Natural killer cell treated with Interleukin-12 subunit alpha and Interleukin-12 subunit beta and Interleukin-15 and Interleukin-18, amount 100 ng/mL, for 72 hours (primary cell): ENCODE measurements around the gene NFKB1. TPM values are rescaled to one million over a fixed set of nuclear protein-coding genes. Genes with fewer than 3 reads are reported as not detected.

ENCODE experiments used
- ATAC-seq, 2 donors: fragments of 150-1000 bp; cut with Tn5 transposase in 1 of 2; sonication (Bioruptor Pico), chemical (Tn5 transposase) in 1 of 2; 2 replicates each; pipeline ENCODE4 v1.10.0; 2021
- DNase-seq: peaks from one replicate; pipeline ENCODE4 v3.0.0; 2022; ENCODE audit warnings: low spot score
- H3K27ac Mint-ChIP-seq, 2 donors: 1 replicate in 1 of 2; 2 replicates in 1 of 2; pipeline ENCODE4 v1.8.0; 2022; ENCODE audit warnings: mixed read lengths in 2 of 2, mild to moderate bottlenecking in 1 of 2, moderate library complexity in 1 of 2
- H3K27me3 Mint-ChIP-seq, 2 donors: 1 replicate in 1 of 2; 2 replicates in 1 of 2; pipeline ENCODE4 v1.8.0; 2022; ENCODE audit warnings: mixed read lengths in 2 of 2
- H3K36me3 Mint-ChIP-seq: one replicate; pipeline ENCODE4 v1.8.0; 2022; ENCODE audit warnings: mixed read lengths
- H3K4me1 Mint-ChIP-seq, 2 donors: 1 replicate in 1 of 2; 2 replicates in 1 of 2; pipeline ENCODE4 v1.8.0; 2022; ENCODE audit warnings: low read depth in 2 of 2, mixed read lengths in 2 of 2, mild to moderate bottlenecking in 1 of 2
- H3K4me3 Mint-ChIP-seq: one replicate; pipeline ENCODE4 v1.8.0; 2022; ENCODE audit warnings: mixed read lengths
- H3K9me3 Mint-ChIP-seq: 2 replicates; pipeline ENCODE4 v1.8.0; 2022; ENCODE audit warnings: mixed read lengths
- total RNA-seq, 2 donors: library from RNA; stranded (reverse); gene quantifications; one replicate each; pipeline ENCODE4 v1.2.3, GENCODE V29; 2022

NFKB1 gene, protein sequence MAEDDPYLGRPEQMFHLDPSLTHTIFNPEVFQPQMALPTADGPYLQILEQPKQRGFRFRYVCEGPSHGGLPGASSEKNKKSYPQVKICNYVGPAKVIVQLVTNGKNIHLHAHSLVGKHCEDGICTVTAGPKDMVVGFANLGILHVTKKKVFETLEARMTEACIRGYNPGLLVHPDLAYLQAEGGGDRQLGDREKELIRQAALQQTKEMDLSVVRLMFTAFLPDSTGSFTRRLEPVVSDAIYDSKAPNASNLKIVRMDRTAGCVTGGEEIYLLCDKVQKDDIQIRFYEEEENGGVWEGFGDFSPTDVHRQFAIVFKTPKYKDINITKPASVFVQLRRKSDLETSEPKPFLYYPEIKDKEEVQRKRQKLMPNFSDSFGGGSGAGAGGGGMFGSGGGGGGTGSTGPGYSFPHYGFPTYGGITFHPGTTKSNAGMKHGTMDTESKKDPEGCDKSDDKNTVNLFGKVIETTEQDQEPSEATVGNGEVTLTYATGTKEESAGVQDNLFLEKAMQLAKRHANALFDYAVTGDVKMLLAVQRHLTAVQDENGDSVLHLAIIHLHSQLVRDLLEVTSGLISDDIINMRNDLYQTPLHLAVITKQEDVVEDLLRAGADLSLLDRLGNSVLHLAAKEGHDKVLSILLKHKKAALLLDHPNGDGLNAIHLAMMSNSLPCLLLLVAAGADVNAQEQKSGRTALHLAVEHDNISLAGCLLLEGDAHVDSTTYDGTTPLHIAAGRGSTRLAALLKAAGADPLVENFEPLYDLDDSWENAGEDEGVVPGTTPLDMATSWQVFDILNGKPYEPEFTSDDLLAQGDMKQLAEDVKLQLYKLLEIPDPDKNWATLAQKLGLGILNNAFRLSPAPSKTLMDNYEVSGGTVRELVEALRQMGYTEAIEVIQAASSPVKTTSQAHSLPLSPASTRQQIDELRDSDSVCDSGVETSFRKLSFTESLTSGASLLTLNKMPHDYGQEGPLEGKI
- 100 to 1,000 TPM; 108 to 131 TPM for total RNA-seq

DNA sequence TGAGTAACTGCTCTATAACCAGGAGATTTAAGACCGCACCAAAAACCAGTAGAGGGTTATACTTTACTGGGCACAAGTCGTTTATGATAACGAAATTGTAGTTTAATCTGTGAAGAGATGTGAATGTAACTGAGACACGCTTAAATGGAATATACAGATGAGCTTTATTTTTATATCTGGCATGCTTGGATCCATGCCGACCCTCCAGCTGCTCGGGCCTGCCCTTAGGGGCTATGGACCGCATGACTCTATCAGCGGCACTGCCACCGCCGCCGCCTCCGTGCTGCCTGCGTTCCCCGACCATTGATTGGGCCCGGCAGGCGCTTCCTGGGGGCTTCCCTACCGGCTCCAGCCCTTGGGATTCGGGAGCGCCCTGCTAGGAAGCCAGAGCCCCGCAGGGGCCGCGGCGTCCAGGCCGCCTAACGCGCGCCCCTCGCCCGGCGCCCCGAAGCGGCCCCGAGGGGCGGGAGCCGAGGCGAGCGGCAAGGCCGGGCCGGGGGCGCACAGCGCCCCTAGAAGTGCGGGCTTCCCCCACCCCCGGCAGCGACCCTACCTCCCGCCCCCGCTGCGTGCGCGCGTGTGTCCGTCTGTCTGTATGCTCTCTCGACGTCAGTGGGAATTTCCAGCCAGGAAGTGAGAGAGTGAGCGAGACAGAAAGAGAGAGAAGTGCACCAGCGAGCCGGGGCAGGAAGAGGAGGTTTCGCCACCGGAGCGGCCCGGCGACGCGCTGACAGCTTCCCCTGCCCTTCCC lies at the start of gene NFKB1:
Gene NFKB1, plus strand, starts transcription at position 664 of the 751 bp plus-strand sequence. CDS start 24,160 bp downstream, outside the sequence.
- peak within 1 kb of the TSS; percentile 91 for H3K4me3 Mint-ChIP-seq
- H3K27me3 Mint-ChIP-seq = no peaks in the 10 kb centered on the region
- ATAC-seq = peak; percentile 88 to 91
- H3K36me3 Mint-ChIP-seq = peaks cover 23% of the 10 kb centered on the region
- peak; percentile 92 for DNase-seq
- H3K9me3 Mint-ChIP-seq = no peaks in the 10 kb centered on the region
- H3K4me1 Mint-ChIP-seq = peaks cover 27 to 33% of the 10 kb centered on the region in 2 donors
- peak within 1 kb of the TSS; percentile 94 to 98 for H3K27ac Mint-ChIP-seq

DNA sequence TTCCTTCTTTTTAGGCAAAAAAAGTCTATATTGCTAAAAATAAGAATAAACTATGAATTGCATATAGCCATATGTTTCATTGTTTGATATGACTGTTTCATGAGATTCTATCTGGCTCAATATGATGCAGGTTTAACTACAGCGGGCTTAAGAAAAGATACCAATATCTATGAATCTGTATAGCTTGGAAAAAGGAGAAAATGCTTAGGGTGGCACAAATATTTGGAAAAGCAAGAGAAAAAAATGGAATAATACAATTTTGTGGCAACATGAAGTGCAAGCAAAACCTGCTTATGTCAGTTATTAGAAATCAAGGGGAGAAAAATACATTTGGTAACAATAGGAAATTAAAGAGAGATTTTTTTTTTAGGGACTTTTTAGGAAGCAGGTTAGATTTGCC lies 48.3 kb upstream of the NFKB1 start:
- no peak for DNase-seq
- Mint-ChIP-seq H3K27me3 (peaks cover 0 to 1% of the 10 kb centered on the region in 2 donors), H3K4me3 (no peak overlapping the region), H3K4me1 (peaks cover 8 to 16% of the 10 kb centered on the region in 2 donors), H3K27ac (no peak overlapping the region), H3K36me3 (no peaks in the 10 kb centered on the region), H3K9me3 (no peaks in the 10 kb centered on the region)
- no peak for ATAC-seq

DNA sequence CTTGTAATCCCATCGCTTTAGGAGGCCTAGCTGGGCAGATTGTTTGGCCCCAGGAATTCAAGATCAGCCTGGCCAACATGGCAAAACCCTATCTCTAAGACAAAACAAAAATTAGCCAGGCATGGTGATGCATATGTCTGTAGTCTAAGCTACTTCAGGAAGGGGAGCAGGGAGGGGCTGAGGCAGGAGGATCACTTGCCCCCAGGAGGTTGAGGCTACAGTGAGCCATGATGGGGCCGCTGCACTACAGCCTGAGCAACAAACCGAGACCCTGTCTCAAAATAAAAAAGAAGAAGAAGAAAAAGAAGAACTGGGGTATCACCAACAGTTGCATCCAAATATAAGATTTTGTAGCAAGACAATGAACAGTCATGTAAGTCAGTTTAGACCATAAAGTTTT lies 47.3 kb upstream of the NFKB1 start:
- no peak overlapping the region for H3K27ac Mint-ChIP-seq
- H3K4me1 Mint-ChIP-seq = peaks cover 8 to 16% of the 10 kb centered on the region in 2 donors
- no peak overlapping the region for H3K4me3 Mint-ChIP-seq
- H3K9me3 Mint-ChIP-seq = no peaks in the 10 kb centered on the region
- ATAC-seq (no peak), DNase-seq (no peak)
- no peaks in the 10 kb centered on the region for H3K36me3 Mint-ChIP-seq
- peaks cover 0 to 11% of the 10 kb centered on the region in 2 donors for H3K27me3 Mint-ChIP-seq

DNA sequence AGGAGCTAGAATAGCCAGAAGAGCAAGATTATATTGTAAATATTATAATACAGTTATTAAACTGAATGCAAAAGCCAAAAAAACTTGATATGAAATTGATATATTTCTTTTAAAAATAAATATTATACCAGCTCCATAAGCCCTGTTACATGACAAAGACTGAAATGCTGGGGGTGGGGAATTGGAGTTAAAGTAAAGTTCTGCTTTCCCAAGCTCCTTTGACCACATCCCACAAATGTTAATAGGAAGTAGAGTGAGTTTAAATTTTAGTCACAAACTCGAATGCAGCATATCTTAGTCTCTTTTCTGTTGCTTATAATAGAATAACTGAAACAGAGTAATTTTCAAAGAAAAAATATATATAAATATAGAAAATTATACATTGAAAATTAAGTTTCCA lies 46.9 kb upstream of the NFKB1 start:
- Mint-ChIP-seq H3K27me3 (peaks cover 0 to 11% of the 10 kb centered on the region in 2 donors), H3K36me3 (no peaks in the 10 kb centered on the region), H3K4me3 (no peak overlapping the region), H3K4me1 (peaks cover 8 to 16% of the 10 kb centered on the region in 2 donors), H3K9me3 (no peaks in the 10 kb centered on the region), H3K27ac (no peak overlapping the region)
- DNase-seq (no peak), ATAC-seq (no peak)

DNA sequence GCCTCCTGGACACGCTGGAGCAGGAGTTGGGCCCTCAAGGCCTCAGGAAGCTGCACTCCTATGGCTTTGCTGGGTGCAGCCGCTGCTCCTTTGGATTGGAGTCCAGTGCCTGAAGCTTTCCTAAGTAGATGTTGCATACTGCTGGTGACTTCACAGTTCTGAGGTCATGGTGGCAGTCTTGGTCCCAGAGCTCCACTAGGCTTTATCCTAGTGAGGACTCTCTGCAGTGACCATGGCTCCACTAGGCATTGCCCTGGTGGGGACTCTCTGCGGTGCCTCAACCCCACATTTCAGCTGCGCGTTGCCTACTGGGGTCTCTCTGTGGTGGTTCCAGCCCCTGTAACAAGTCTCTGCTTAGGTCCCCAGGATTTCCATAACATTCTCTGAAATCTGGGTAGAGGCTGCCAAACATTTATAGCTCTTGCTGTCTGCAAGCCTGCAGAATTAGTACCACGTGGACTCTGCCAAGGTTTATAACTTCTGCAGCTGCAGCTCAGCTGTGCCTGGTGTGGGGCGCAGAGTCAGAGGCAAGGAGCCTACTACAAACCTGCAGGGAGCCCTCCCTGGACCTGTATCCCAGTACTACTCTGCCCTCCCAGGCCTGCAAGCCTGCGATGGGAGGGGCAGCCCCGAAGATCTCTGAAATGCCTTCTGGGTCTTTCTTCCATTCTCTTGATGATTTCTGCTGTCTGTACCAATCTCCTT lies 46.0 kb upstream of the NFKB1 start:
- no peak overlapping the region for H3K27ac Mint-ChIP-seq
- ATAC-seq (no peak), DNase-seq (no peak)
- no peak overlapping the region for H3K4me3 Mint-ChIP-seq
- H3K4me1 Mint-ChIP-seq = peaks cover 3 to 10% of the 10 kb centered on the region in 2 donors
- peaks cover 5% of the 10 kb centered on the region for H3K9me3 Mint-ChIP-seq
- H3K36me3 Mint-ChIP-seq = no peaks in the 10 kb centered on the region
- peaks cover 2 to 17% of the 10 kb centered on the region in 2 donors for H3K27me3 Mint-ChIP-seq

DNA sequence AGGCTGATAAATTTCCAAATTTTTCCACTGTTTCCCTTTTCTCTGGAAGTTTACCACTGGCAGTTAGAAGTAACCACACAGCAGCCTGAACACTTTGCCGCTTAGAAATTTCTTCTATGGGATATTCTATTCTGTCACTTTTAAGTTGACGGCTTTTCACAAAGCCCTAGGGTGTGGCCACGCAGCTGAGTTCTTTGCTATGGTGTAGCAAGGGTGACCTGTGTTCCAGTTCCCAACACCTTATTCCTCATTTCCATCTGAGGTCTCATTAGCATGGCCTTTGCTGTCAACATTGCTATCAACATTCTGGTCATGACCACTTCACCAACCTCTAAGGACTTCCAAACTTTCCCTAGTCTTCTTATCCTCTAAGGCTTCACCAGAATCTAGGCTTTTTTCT lies 45.4 kb upstream of the NFKB1 start:
- H3K4me3 Mint-ChIP-seq = no peak overlapping the region
- no peaks in the 10 kb centered on the region for H3K36me3 Mint-ChIP-seq
- no peak overlapping the region for H3K27ac Mint-ChIP-seq
- H3K9me3 Mint-ChIP-seq = peaks cover 6% of the 10 kb centered on the region
- ATAC-seq (no peak), DNase-seq (no peak)
- peaks cover 0 to 10% of the 10 kb centered on the region in 2 donors for H3K4me1 Mint-ChIP-seq
- peaks cover 4 to 17% of the 10 kb centered on the region in 2 donors for H3K27me3 Mint-ChIP-seq

DNA sequence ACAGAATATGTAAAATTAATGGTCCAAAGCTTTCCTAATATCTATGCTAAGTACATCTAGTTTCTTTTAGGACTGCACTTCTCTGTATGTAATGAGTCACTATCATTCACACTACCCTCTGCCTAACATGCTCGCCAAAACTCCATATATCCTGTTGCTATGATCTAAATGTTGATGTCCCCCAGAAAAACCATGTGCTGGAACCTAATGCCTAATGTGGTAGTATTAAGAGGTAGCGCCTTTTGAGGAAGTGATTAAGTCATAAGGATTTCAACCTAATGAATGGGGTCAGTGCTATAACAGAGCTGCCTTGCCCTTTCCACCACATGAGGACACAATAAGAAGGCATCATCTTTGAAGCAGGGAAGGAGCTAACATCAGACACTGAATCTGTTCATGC lies 34.9 kb upstream of the NFKB1 start:
- H3K27ac Mint-ChIP-seq = no peak overlapping the region
- H3K4me3 Mint-ChIP-seq = no peak overlapping the region
- H3K4me1 Mint-ChIP-seq = peaks cover 4 to 8% of the 10 kb centered on the region in 2 donors
- H3K9me3 Mint-ChIP-seq = no peaks in the 10 kb centered on the region
- H3K36me3 Mint-ChIP-seq = no peaks in the 10 kb centered on the region
- ATAC-seq (no peak), DNase-seq (no peak)
- peaks cover 0 to 4% of the 10 kb centered on the region in 2 donors for H3K27me3 Mint-ChIP-seq

DNA sequence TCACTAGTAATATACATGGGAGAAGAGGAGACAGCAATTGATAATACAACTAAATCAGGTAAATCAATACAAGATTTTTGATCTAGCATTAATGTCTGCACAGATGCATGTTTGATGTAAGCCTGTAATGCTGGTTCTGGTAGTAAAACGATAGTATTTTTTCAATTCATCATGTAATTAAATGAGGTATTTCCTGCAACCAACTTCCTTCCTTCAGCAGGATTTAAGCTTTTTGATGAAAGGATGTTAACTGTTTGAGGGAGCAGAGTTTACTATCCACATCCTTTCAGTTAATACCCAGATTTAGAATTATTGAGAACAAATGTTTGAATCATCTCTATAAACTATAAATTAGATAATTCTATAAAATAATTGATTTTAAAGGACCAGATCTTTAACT lies 31.4 kb upstream of the NFKB1 start:
- Mint-ChIP-seq H3K27ac (no peak overlapping the region), H3K36me3 (no peaks in the 10 kb centered on the region), H3K9me3 (no peaks in the 10 kb centered on the region)

DNA sequence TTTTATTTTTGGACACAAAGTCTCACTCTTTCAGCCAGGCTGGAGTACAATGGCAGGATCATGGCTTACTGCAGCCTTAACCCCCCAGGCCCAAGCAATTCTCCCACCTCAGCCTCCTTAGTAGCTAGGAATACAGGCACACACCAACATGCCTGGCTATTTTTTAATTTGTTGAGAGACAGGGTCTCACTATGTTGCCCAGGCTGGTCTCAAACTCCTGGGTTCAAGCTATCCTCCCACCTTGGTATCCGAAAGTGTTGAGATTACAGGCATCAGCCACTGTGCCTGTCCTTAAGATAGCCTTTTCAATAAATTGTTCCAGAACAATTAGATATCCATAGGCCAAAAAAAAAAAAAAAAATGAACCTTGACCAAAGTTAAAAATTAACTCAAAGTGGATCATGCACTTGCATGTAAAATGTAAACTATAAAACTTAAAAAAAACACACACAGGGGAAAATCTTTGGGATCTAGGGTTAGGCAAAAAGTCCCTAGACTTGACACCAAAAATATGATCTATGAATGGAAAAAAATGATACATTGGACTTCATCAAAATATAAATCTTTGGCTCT lies 28.6 kb upstream of the NFKB1 start:
- Mint-ChIP-seq H3K27me3 (peaks cover 0 to 4% of the 10 kb centered on the region in 2 donors), H3K4me3 (no peak overlapping the region), H3K9me3 (peaks cover 3% of the 10 kb centered on the region), H3K36me3 (peaks cover 4% of the 10 kb centered on the region), H3K27ac (no peak overlapping the region), H3K4me1 (peaks cover 0 to 3% of the 10 kb centered on the region in 2 donors)
- no peak for ATAC-seq
- no peak for DNase-seq

More for the DNA sequence above, 31.4 kb upstream of the NFKB1 start:
- DNase-seq (no peak), ATAC-seq (no peak)
- no peak overlapping the region for H3K4me3 Mint-ChIP-seq
- H3K4me1 Mint-ChIP-seq = peaks cover 6 to 8% of the 10 kb centered on the region in 2 donors
- peaks cover 0 to 4% of the 10 kb centered on the region in 2 donors for H3K27me3 Mint-ChIP-seq

DNA sequence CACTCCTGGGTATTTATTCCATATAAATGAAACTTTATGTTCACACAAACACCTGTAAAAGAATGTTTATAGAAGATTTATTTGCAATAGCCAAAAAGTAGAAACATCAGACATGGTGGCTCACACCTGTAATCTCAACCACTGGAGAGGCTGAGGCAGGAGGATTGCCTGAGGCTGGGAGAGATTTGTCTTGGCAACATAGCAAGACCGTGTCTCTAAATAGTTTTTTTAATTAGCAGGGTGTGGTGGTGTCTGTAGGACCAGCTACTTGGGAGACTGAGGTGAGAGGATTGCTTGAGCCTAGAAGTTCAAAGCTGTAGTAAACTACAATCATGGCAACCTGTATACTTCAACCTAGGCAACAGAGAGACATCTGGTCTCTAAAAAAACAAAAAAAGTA lies 27.7 kb upstream of the NFKB1 start:
- Mint-ChIP-seq H3K4me1 (peaks cover 0 to 3% of the 10 kb centered on the region in 2 donors), H3K36me3 (peaks cover 5% of the 10 kb centered on the region), H3K27me3 (peaks cover 0 to 4% of the 10 kb centered on the region in 2 donors), H3K9me3 (peaks cover 3% of the 10 kb centered on the region), H3K27ac (no peak overlapping the region), H3K4me3 (no peak overlapping the region)
- ATAC-seq = no peak
- no peak for DNase-seq

DNA sequence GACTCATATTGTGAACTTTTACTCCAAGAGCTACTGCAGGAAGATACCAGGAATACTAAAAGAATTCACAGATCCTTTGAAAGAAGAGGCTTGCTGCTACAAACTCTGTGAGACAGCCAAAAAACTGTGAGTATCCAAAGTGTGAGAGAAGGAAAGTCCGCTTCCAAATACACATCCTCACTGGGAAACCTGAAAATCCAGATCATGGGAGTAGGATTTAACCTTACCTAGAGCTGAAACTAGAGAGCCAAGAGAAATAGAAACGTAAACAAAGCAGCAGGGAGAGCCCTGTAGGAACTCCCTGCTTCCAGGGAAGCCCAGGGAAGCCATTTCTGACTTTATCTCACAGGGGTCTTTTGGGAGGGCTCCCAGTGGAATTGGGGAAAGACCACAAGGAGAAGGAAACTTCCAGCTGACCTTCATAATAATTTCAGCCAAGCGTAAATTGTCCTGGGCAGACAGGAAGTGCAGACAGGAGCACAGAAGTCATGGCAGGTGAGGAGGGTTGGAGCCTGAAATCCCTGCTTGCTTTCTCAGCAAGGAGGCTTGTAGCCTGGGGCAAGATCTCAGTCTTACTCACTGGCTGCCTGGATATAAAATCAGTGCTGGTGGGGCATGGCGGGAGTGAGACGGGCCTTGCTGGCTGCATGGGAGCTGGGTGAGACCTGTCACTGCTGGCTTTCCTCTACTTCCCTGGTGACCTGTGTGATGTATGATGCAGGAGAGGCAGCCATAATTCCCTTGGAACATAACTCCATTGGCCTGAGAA lies 26.2 kb upstream of the NFKB1 start:
- Mint-ChIP-seq H3K4me1 (peaks cover 0 to 3% of the 10 kb centered on the region in 2 donors), H3K4me3 (no peak overlapping the region), H3K27me3 (peaks cover 2 to 8% of the 10 kb centered on the region in 2 donors), H3K36me3 (peaks cover 17% of the 10 kb centered on the region), H3K9me3 (peaks cover 9% of the 10 kb centered on the region), H3K27ac (no peak overlapping the region)
- DNase-seq (no peak), ATAC-seq (no peak)

DNA sequence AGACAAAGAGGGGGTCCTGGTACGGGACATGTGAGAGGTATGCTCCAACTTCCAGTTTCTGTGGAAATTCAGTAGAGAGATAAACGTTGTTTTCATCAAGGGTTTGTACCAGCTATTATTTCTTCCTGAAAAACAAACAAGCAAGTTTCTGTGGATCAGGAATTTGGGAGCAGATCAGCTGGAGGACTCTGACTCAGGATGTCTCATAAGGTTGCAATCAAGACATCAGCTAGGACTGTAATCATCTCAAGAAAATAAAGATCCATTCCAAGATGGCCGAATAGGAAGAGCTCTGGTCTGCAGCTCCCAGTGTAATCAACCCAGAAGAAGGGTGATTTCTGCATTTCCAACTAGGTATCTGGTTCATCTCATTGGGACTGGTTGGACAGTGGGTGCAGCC lies 23.5 kb upstream of the NFKB1 start:
- Mint-ChIP-seq H3K9me3 (peaks cover 9% of the 10 kb centered on the region), H3K27ac (no peak overlapping the region), H3K4me3 (no peak overlapping the region), H3K27me3 (peaks cover 2 to 14% of the 10 kb centered on the region in 2 donors), H3K4me1 (peaks cover 6 to 10% of the 10 kb centered on the region in 2 donors), H3K36me3 (peaks cover 24% of the 10 kb centered on the region)
- ATAC-seq = no peak
- DNase-seq = no peak
